ENCODE data around the gene ARID1A.

- no peak for TF ChIP-seq CTCF (IDR thresholded peaks at IDR 0.05; ENCODE audit: low read depth, low read length)
- no peak for TF ChIP-seq EZH2phosphoT487 (IDR thresholded peaks at IDR 0.05; ENCODE audit: low read depth)
Observed at GRCh38 chr1:26771643-26772321, 76.0 kb downstream of the ARID1A start.

Data from OCI-LY3 (cell line).